ENCODE measurements around the gene GARIN5B.

- TF ChIP-seq POU6F1 (CRISPR knock-in tag; IDR thresholded peaks at IDR 0.05; ENCODE audit: borderline replicate concordance, low read depth), result no peak
- no peak for TF ChIP-seq TCF4 (CRISPR knock-in tag; IDR thresholded peaks at IDR 0.05; ENCODE audit: borderline replicate concordance)
- TF ChIP-seq RARB (CRISPR knock-in tag; IDR thresholded peaks at IDR 0.05), result no peak
- no peak for TF ChIP-seq ISL1 (CRISPR knock-in tag; IDR thresholded peaks at IDR 0.05)
- no peak for TF ChIP-seq PATZ1 (CRISPR knock-in tag; IDR thresholded peaks at IDR 0.05; ENCODE audit: borderline replicate concordance)
Observed at GRCh38 chr19:55339105-55339888, 23.8 kb downstream of the GARIN5B start, which contains the start of gene KMT5C.
